HCT116 (cell line): ENCODE data around the gene NUP133. TPM values are rescaled to one million over a fixed set of nuclear protein-coding genes. Genes with fewer than 3 reads are reported as not detected.

Experiments used
- ATAC-seq: fragments of 200-7000 bp; cut with Tn5 transposase; 2 replicates; pipeline ENCODE4 v1.9.1; 2020; ENCODE audit warnings: mild to moderate bottlenecking, moderate library complexity
- BruUV-seq: library from RNA; stranded (reverse); fragments of 400-500 nt; replicated peaks from 2 replicates; lab custom pipeline; 2021; lab: Mats Ljungman, UMichigan
- CTCF ChIA-PET: fragments of 300-600 bp; sonication (Branson Sonifier 250); formaldehyde crosslinking; loops from one replicate; lab custom pipeline; 2021; ENCODE audit warnings: antibody characterized with exemption; lab: Charles Lee
- POLR2A ChIA-PET: fragments of 300-600, 350-600 bp; sonication (Branson Sonifier 250); formaldehyde crosslinking; loops from one replicate; lab custom pipeline; 2021; ENCODE audit warnings: antibody characterized with exemption; lab: Charles Lee
- RAD21 ChIA-PET, 2 experiments: fragments of 300-600 bp; sonication (Branson Sonifier 250); formaldehyde crosslinking; loops; one replicate each; lab custom pipeline; 2023; ENCODE audit warnings: low total read pairs in 2 of 2; ENCODE audit not compliant: uncharacterized antibody in 2 of 2, unreplicated experiment in 2 of 2, low non-redundant PET in 1 of 2; lab: Charles Lee
- DNase-seq: peaks from one replicate; pipeline ENCODE4 v3.0.0-alpha.2; 2010; ENCODE audit warnings: low read depth, low spot score
- H2AFZ ChIP-seq: fragments of 200-600 bp; shearing (Covaris generic), sonication (generic); 2 replicates; pipeline ENCODE4 v1.6.1; 2017; ENCODE audit warnings: low read depth, mixed run types, mixed read lengths, antibody characterized with exemption, low read length; ENCODE audit not compliant: poor library complexity, severe bottlenecking
- H3K27ac ChIP-seq: 2 replicates; pipeline ENCODE4 v1.5.1; 2012; ENCODE audit warnings: low read depth, low read length
- H3K27me3 ChIP-seq: fragments of 200-600 bp; sonication (generic); 2 replicates; pipeline ENCODE4 v1.6.1; 2016; ENCODE audit warnings: mixed run types, low read length, mixed read lengths; ENCODE audit not compliant: insufficient read depth
- H3K36me3 ChIP-seq, 2 experiments: fragments of 200-500 bp in 1 of 2; fragments of 200-600 bp in 1 of 2; sonication (Bioruptor generic) in 1 of 2; sonication (generic) in 1 of 2; 2 replicates each; pipeline versions ENCODE4 v1.5.1 to v1.6.1; 2014 to 2016; ENCODE audit warnings: low read length in 2 of 2, inconsistent platforms in 1 of 2, mixed read lengths in 1 of 2, mixed run types in 1 of 2; ENCODE audit not compliant: insufficient read depth in 2 of 2, control insufficient read depth in 1 of 2
- H3K4me1 ChIP-seq, 2 experiments: fragments of 200-600 bp in 1 of 2; sonication (generic) in 1 of 2; 2 replicates each; pipeline versions ENCODE4 v1.5.1 to v1.6.1; 2012 to 2017; ENCODE audit warnings: low read length in 2 of 2, inconsistent platforms in 1 of 2, mild to moderate bottlenecking in 1 of 2, mixed read lengths in 1 of 2, mixed run types in 1 of 2, moderate library complexity in 1 of 2; ENCODE audit not compliant: insufficient read depth in 2 of 2, control insufficient read depth in 1 of 2
- H3K4me2 ChIP-seq: fragments of 200-600 bp; sonication (generic); 2 replicates; pipeline ENCODE4 v1.6.1; 2017; ENCODE audit warnings: mixed run types, low read length, mixed read lengths
- H3K4me3 ChIP-seq, 2 experiments: fragments of 200-600 bp in 1 of 2; sonication (generic) in 1 of 2; replicated peaks in 1 of 2; 2 replicates each; pipeline ENCODE4 v1.5.1; 2011 to 2016; ENCODE audit warnings: low read length in 2 of 2, control low read depth in 1 of 2, low read depth in 1 of 2, mild to moderate bottlenecking in 1 of 2, mixed read lengths in 1 of 2, mixed run types in 1 of 2
- H3K79me2 ChIP-seq: fragments of 200-600 bp; sonication (generic); 2 replicates; pipeline ENCODE4 v1.6.1; 2017; ENCODE audit warnings: mild to moderate bottlenecking, mixed run types, low read length, moderate library complexity, mixed read lengths; ENCODE audit not compliant: insufficient read depth
- H3K9ac ChIP-seq: fragments of 200-600 bp; sonication (generic); 2 replicates; pipeline ENCODE4 v1.6.1; 2016; ENCODE audit warnings: low read length, mixed read lengths
- H3K9me2 ChIP-seq: fragments of 200-600 bp; sonication (generic), shearing (Covaris generic); 2 replicates; pipeline ENCODE4 v1.6.1; 2017; ENCODE audit warnings: mixed run types, mild to moderate bottlenecking, moderate library complexity; ENCODE audit not compliant: insufficient read depth
- H3K9me3 ChIP-seq, 2 experiments: fragments of 200-500 bp in 1 of 2; fragments of 200-600 bp in 1 of 2; sonication (Bioruptor generic) in 1 of 2; sonication (generic) in 1 of 2; 2 replicates each; pipeline ENCODE4 v1.6.1; 2014 to 2017; ENCODE audit warnings: low read length in 2 of 2, mixed read lengths in 2 of 2, inconsistent platforms in 1 of 2, low read depth in 1 of 2, mild to moderate bottlenecking in 1 of 2, mixed run types in 1 of 2, moderate library complexity in 1 of 2; ENCODE audit not compliant: control insufficient read depth in 1 of 2, insufficient read depth in 1 of 2
- H4K20me1 ChIP-seq: fragments of 200-600 bp; sonication (generic), shearing (Covaris generic); 2 replicates; pipeline ENCODE4 v1.6.1; 2017; ENCODE audit warnings: mixed run types, mild to moderate bottlenecking, moderate library complexity; ENCODE audit not compliant: insufficient read depth
- CBX3 ChIP-seq: IDR thresholded peaks from 2 replicates; pipeline ENCODE4 v1.6.1; 2012; ENCODE audit warnings: low read depth
- CEBPB ChIP-seq: IDR thresholded peaks from 2 replicates; pipeline ENCODE4 v1.6.1; 2012; ENCODE audit warnings: low read depth
- JUND ChIP-seq: IDR thresholded peaks from 2 replicates; pipeline ENCODE4 v1.6.1; 2012
- POLR2AphosphoS5 ChIP-seq: IDR thresholded peaks from 2 replicates; pipeline ENCODE4 v1.6.1; 2011; ENCODE audit warnings: mild to moderate bottlenecking, low read depth, low read length, moderate library complexity
- REST ChIP-seq: IDR thresholded peaks from 2 replicates; pipeline ENCODE4 v1.6.1; 2012; ENCODE audit warnings: low read depth
- SRF ChIP-seq: IDR thresholded peaks from 2 replicates; pipeline ENCODE4 v1.6.1; 2012; ENCODE audit warnings: low read depth
- ZNF274 ChIP-seq: fragments of 200-500 bp; sonication (Bioruptor generic); IDR thresholded peaks from 2 replicates; pipeline ENCODE4 v1.6.1; 2014; ENCODE audit warnings: mild to moderate bottlenecking, low read depth, low read length, inconsistent platforms
- intact Hi-C: fragments of 100-400 bp; cut with micrococcal nuclease; formaldehyde crosslinking; loops from 2 replicates; pipeline ENCODE4 v1.10.0; 2022
- total RNA-seq: library from RNA; stranded (reverse); gene quantifications from one replicate; pipeline ENCODE4 v1.2.1, GENCODE V29; 2021; ENCODE audit not compliant: unreplicated experiment

Gene NUP133
- total RNA-seq, 1 experiment from 2014 or later, result 52.5 TPM

- Histone ChIP-seq H3K9me2 (no peaks in the 10 kb centered on the region), H3K9me3 (no peaks in the 10 kb centered on the region), H3K4me2 (no peak overlapping the region), H3K4me1 (no peaks in the 10 kb centered on the region), H4K20me1 (no peaks in the 10 kb centered on the region), H3K27me3 (no peaks in the 10 kb centered on the region), H3K36me3 (peaks cover 2 to 9% of the 10 kb centered on the region in 2 experiments; a peak in 1 of 4 replicates), H2AFZ (no peak overlapping the region), H3K9ac (no peak overlapping the region), H3K79me2 (peaks cover 26% of the 10 kb centered on the region), H3K4me3 (no peak overlapping the region), H3K27ac (no peak overlapping the region)
- no peak for ATAC-seq
- CTCF ChIA-PET, result no interaction called here
- no peak for DNase-seq
- RAD21 ChIA-PET, result no interaction called here
- intact Hi-C loops, result no loop called here
- TF ChIP-seq POLR2AphosphoS5, result no peak
- no peak for TF ChIP-seq JUND
- TF ChIP-seq CEBPB, result no peak
- TF ChIP-seq ZNF274, result no peak
- no peak for TF ChIP-seq CBX3
- no peak for TF ChIP-seq REST
- TF ChIP-seq SRF, result no peak
- BruUV-seq, result no TSS peak
- POLR2A ChIA-PET, result interaction anchor here (0.5 kb wide), 1 partner anchor 646 kb away, joined by 4 read pairs; no protein-coding TSS in a partner anchor
Observed at GRCh38 chr1:229550812-229551567, 42.8 kb upstream of the NUP133 start.
